Mammary epithelial cell (primary cell): ENCODE measurements around the gene GALE.

Source experiments
- CTCF ChIP-seq, 2 donors: IDR thresholded peaks in 1 of 2; conservative IDR thresholded peaks in 1 of 2; 2 replicates each; pipeline ENCODE4 v1.5.1; 2011 to 2012; ENCODE audit warnings: inconsistent platforms in 2 of 2, low read length in 2 of 2, mild to moderate bottlenecking in 2 of 2, control low read depth in 1 of 2, low read depth in 1 of 2; ENCODE audit not compliant: insufficient read depth in 1 of 2; ENCODE audit errors: extremely low read depth in 1 of 2
- EZH2 ChIP-seq: IDR thresholded peaks from 2 replicates; pipeline ENCODE4 v1.6.1; 2012; ENCODE audit warnings: low read length, inconsistent platforms, borderline replicate concordance

- TF ChIP-seq CTCF (conservative IDR thresholded peaks at IDR 0.05 in 1 of 2, IDR thresholded peaks at IDR 0.05 in 1 of 2; ENCODE audit: extremely low read depth in 1 of 2, insufficient read depth in 1 of 2, low read depth in 1 of 2, low read length in 2 of 2) (no peak), EZH2 (no peak)
Measured at GRCh38 chr1:23763041-23763577, 37.4 kb downstream of the GALE start.
